ENCODE data around the gene PYGL. TPM values are rescaled to one million over a fixed set of nuclear protein-coding genes. Genes with fewer than 3 reads are reported as not detected.
A peak's percentile ranks its signal among the peaks of the same experiment; 100 is the strongest.
"Not testable (repeated sequence)": the region's sequence is repeated elsewhere in the genome, so short reads cannot be mapped to it uniquely, and the experiment has no call there.

Gene PYGL
- total RNA-seq, 1 donor from 2014 or later: 138 TPM

- peak; percentile 56 for ATAC-seq
Measured at GRCh38 chr14:50954811-50955372, 10.6 kb upstream of the PYGL start.

- no peak for ATAC-seq
Measured at GRCh38 chr14:50953502-50953901, 9.2 kb upstream of the PYGL start.

GRCh38 chr14:50951032-50951431, 6.7 kb upstream of the PYGL start:
- no peak for ATAC-seq

GRCh38 chr14:50948205-50948604, 3.9 kb upstream of the PYGL start:
- no peak for ATAC-seq

GRCh38 chr14:50947446-50947845, 3.2 kb upstream of the PYGL start:
- ATAC-seq: no peak

GRCh38 chr14:50946234-50946935, 2.1 kb upstream of the PYGL start:
- ATAC-seq: no peak

- ATAC-seq: peak; percentile 70
Measured at GRCh38 chr14:50944647-50945413, 547 bp upstream of the PYGL start.

- ATAC-seq: peak; percentile 57
Measured at GRCh38 chr14:50943261-50943942, 881 bp downstream of the PYGL start.

- ATAC-seq: not testable (repeated sequence)
Measured at GRCh38 chr14:50941638-50942037, 2.6 kb downstream of the PYGL start.

GRCh38 chr14:50941151-50941550, 3.1 kb downstream of the PYGL start:
- no peak for ATAC-seq

GRCh38 chr14:50937800-50938199, 6.5 kb downstream of the PYGL start:
- no peak for ATAC-seq

- ATAC-seq: peak; percentile 24
Measured at GRCh38 chr14:50937325-50937724, 7.0 kb downstream of the PYGL start.

GRCh38 chr14:50936882-50937281, 7.4 kb downstream of the PYGL start:
- no peak for ATAC-seq

GRCh38 chr14:50936016-50936340, 8.3 kb downstream of the PYGL start:
- ATAC-seq: no peak

GRCh38 chr14:50935126-50936015, 8.9 kb downstream of the PYGL start:
- ATAC-seq: no peak

- ATAC-seq: peak; percentile 56
Measured at GRCh38 chr14:50932592-50933495, 11.4 kb downstream of the PYGL start.

- peak; percentile 12 for ATAC-seq
Measured at GRCh38 chr14:50932156-50932555, 12.1 kb downstream of the PYGL start.

- ATAC-seq: no peak
Measured at GRCh38 chr14:50931559-50931958, 12.7 kb downstream of the PYGL start.

GRCh38 chr14:50929506-50929905, 14.8 kb downstream of the PYGL start:
- ATAC-seq: no peak

GRCh38 chr14:50928002-50928635, 16.2 kb downstream of the PYGL start:
- no peak for ATAC-seq
